NCI-H446 (cell line): ENCODE data around the gene TAS2R60.
"Not testable (repeated sequence)": the region's sequence is repeated elsewhere in the genome, so short reads cannot be mapped to it uniquely, and the experiment has no call there.

Experiments used
- DNase-seq, 2 experiments: peaks; one replicate each; lab custom pipeline; 2025; lab: John Stamatoyannopoulos, UW

Gene TAS2R60, protein sequence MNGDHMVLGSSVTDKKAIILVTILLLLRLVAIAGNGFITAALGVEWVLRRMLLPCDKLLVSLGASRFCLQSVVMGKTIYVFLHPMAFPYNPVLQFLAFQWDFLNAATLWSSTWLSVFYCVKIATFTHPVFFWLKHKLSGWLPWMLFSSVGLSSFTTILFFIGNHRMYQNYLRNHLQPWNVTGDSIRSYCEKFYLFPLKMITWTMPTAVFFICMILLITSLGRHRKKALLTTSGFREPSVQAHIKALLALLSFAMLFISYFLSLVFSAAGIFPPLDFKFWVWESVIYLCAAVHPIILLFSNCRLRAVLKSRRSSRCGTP

GRCh38 chr7:143443153-143443552 lies at the start of gene TAS2R60:
TAS2R60 (plus strand) TSS chr7:143443453; CDS start chr7:143443453, 0 bp downstream.
- no peak for DNase-seq

- no peak for DNase-seq
These were observed 49.2 kb upstream of the TAS2R60 start for GRCh38 chr7:143394068-143394467.

GRCh38 chr7:143394777-143395176 lies 48.5 kb upstream of the TAS2R60 start:
- no peak for DNase-seq

DNA sequence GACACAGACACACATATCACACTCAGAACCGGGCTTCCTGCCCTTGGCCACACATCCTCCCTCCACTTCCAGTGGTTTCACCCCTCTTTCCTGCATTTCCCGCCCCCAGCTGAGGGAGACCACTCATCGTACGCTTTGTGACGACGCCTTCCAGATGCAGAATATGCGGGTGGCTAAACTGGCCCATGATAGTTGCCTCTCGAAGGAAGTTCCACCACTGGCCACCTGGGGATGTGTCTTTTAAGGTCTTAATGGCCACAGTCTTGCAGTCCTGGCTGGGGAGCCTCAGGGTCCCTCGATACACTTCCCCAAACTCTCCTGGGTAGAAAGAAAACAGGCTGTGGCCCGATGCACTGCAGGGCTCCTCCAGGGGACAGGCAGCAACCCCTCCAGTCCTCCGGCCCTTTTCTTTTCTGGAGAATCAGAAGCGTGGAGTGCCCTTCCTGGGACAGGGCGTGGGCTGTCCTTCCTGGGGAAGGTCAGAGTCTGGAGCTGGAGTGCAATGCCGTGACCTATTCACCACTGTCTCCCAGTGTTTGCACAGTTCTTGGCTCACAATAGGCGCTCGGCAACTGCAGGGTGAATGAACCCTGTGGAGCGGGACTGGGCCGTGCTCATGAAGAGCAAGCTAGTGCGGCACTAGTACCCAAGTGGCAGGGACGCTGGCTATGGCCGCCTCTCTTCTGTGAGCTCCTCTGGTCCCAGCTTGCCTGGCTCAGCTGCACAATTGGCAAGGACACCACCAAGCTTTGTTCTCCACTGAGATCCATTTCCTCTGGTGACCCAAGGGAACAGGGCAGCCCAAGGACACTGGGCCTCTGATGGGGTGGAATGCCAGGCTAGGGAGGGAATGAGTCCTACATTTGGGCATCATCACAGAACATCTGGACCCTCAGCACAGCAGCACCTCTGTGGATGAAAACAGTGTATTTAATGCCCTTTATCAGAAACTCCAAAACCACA lies 47.8 kb upstream of the TAS2R60 start:
- DNase-seq = no peak

DNA sequence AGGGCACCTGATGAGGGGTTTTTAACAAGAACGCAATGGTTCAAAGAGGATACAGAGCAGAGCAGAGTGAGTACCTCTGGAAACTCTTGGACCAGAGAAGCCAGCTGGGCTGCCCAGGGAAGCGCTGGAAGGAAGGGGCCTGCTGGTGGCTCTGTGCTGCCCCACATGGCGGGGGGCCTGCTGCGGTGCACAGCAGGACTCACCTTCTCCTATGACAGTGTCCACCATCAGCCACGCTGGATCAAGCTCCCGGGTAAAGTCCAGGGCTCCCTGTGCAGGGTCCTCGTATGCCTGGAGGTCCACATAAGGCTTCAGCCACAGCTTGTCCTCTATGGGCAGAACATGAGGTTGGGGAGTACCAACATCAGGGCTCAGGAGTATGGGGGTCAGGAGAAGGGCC lies 47.1 kb upstream of the TAS2R60 start:
- DNase-seq = no peak

DNA sequence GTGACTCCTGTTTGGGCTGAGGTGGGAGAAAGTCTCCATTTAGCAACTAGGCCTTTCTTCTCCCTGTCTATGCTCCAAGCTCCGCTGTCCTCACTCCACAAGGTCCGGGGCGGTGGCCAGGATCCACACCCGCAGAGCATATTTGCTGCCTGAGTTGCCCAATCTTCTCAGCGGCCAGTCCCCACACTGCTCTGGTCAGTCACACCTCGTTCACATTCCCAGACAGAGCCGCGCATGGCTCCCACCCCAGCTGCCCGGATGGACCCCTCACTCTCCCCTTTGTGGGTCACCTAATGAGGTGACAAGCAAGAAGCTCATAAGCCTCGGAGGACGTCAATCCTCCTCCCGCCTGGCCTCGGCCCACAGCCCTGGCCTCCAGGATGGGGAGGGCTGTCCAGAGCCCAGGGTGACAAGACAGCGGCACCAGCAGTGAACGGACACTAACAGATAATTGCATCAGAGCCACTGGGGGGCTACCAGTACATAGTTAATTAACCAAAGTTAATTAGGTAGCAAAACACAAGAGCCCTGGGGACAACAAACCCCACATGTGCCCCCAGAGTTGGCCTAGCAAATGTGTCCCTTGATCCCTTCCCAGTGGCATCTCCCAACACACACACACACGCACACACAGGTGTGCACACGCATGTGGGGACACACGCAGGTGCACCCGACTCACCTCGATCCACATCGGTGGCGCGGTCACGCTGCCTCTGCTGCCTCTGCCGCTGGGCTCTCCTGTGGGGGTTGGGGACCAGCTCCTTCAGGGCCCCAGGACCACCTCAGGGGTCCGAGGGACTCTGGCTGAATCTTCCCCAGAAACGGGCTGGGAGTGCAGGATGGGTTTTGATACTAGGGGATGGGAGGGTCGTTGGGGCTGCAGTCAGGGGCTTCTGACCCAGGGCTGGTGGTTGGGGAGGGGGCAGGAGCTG lies 46.4 kb upstream of the TAS2R60 start:
- no peak for DNase-seq

DNA sequence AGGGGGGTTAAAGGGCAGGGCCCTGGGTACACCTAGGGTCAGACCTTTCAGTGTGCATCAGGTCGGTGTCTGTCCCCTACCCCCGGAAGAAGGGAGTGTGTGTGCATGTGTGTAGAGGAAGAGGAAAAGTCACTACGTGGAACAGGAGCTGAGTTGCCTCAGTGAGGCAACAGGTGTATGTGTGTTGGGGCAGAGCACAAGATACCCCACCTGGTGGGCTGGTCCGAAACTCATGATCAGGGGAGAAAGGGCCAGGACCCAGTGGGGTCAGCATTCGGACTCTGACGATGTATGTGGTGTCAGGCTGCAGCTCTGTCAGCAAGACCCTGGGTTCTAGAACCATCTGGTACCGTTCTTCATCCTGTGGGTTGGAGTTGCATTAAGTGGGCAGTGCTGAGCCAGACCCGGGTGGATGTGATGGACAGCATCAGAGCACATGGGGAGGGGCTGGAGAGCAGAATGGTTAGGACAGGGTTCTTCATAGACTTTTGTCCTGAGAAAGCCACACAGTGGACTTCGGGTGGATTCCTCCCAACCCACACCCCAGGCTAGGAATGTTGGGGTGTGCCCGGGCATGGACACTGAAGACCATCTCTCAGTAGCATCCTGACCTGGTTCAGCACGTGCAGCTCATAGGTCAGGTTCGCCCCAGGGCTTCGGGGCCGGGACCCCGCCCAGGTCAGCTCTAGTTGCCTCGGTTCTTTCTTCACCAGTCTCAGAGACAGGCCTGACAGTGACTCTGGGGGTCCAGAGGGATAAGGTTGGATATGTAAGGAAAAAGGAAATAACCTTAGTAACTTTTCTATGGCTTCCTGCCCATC lies 45.3 kb upstream of the TAS2R60 start:
- DNase-seq = no peak

- DNase-seq = no peak
These were observed 44.6 kb upstream of the TAS2R60 start for GRCh38 chr7:143398616-143399015.

DNA sequence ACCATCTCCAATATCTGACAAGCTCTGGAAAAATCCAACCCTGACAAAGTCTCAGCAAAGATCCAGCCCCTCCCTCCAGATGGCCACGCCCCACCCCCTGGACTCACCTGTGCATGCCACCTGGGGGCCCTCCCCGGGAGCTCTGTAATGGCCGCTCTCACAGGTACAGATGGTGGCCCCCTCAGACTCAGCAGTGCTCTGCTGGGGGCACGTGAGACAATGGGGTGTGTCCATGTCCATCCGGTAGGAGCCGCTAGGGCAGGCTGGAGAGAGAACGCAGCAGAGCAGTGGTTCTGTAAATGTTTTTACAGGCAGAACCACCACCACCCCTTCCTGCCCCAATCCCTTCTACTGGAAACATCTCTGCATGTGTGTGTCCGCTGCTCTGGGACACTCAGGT lies 44.1 kb upstream of the TAS2R60 start:
- DNase-seq = no peak

DNA sequence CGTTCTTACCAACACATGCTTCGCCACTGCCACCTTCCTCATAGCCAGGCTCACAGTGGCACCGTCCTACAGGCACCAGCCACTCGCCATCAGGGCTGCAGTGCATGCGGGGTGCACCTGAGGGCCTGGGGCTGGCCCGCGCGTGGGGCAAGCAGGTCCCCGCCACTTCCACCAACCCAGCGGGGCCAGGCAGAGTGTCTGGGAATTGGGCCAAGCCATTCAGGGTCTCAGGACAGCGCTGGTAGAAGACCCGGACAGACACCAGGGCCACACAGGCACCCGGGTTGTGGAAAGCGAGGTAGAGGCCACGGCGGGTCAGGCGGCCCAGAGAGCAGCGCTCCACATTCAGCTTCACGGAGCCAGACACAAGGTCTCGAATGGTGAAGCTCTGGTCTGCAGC lies 43.6 kb upstream of the TAS2R60 start:
- DNase-seq = no peak

DNA sequence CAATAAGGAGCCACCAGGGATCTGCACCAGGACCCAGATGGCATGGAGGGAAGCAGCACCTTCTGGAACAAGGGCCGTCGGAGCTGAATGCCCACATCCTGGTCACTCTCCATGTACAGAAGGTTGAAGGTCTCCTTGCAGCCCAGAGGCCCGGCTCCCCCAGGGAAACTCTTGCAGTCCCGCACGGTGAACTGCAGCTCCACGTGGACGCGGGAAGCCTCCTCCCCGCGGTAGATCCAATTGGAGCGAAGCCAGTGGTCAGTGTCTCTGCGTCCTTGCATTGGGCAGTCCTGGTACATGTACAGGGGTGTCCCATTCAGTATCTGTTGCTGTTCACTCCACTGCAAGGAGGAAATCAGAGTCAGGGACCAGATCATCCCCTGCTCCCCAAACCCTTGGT lies 42.0 kb upstream of the TAS2R60 start:
- no peak for DNase-seq

DNA sequence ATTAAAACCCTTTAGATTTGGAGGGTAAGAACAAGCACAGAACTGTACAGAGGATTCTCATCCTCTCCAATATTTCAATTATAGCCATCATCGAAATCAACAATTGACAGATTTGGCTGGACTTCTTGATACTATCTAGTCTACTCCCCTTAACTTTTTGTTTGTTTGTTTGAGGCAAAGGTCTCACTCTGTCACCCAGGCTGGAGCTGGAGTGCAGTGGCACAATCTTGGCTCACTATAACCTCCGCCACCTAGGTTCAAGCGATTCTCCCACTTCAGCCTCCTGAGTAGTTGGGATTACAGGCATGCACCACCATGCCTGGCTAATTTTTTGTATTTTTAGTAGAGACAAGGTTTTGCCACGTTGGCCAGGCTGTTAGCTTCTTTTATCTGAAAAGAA lies 41.0 kb upstream of the TAS2R60 start:
- DNase-seq = not testable (repeated sequence)

GRCh38 chr7:143405173-143406001 lies 37.9 kb upstream of the TAS2R60 start:
- no peak for DNase-seq

DNA sequence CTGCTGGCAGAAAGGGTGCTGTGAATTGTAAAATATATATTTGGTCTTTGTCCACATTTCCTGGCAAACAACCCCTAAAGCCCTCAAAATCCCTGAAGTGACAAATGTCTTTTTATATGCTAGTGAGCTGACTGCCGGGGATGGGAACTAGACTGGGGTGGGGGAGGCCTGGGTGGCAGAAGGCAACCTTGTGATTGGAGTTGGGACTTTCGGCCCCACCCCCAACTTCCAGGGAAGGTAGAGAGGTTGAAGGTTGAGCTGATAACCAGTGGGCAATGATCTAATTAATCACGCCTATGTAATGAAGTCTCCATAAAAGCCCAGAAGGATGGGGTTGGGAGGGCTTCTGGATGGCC lies 37.3 kb upstream of the TAS2R60 start:
- no peak for DNase-seq

GRCh38 chr7:143407287-143408251 lies 35.7 kb upstream of the TAS2R60 start:
- DNase-seq = no peak

DNA sequence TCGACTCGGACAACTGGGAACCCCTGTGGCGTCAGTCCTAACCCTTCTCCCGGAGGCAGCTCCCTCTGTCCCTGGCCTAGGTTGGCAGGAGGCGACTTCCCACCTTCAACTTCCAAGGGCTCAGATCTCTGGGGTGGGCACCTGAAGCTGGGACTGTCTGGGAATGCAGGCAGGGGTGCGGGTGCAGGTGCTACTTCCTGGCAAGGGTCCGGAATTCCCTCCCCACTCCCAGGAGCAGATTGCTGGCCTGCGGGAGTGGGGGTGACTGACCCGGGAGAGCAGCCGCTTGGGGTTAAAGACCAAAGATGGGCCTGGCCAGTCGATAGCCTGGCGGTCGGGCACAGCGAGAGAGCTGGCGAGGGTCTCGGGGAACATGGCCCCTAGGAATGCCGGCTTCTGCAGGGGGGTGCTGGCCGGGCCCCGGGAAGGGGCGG lies 35.0 kb upstream of the TAS2R60 start:
- DNase-seq = no peak

DNA sequence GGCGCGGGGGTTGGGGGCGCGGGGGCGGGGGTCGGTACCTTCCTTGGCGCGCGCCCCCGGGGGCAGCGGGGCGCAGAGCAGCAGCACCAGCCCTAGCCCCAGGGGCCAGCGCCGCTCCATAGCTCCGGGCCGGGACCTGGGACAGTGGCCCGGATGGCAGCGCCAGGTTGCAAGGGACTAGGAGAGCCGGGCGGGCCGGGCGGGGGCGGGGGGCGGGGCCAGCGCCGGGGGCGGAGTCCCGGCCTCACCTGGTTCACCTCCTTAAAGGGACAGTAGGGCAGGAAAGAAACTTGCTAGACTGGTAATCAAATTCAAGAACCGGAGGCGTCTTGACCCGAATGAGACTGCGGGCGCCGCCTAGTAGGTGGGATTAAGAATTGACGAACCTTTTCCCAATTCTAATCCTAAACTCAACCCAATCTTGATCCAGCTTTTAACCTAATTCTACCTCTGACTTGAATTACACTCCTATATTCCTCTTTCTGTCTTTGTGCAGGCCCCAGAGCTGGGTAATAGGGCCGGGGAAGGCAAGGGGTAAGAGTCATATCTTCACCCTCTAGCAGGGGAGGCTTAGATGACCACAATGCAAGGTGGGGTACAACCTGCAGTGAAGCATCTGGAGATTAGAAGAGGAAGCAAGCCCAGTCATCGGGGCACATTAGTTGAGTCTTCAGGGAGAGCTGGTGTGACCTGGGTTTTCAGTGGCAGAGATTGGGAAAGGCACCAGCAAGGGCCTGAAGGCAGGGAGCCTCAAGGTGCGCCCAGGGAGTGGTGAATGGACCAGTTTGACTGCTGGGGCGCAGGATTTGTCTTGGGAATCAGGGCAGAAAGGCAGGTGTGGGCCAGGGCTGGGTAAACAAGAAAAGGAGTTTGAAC lies 34.3 kb upstream of the TAS2R60 start, which contains the start of gene EPHA1:
TSS of gene EPHA1 (minus strand) at position 171 of the 876 bp plus-strand sequence. CDS start at position 120, 51 bp downstream.
- no peak for DNase-seq

- no peak for DNase-seq
These were observed 32.7 kb upstream of the TAS2R60 start for GRCh38 chr7:143410521-143411004.
